Panc1 (cell line): ENCODE data around the gene TMSB10.

ENCODE experiments used
- CTCF ChIP-seq: fragments of 450-650 bp; IDR thresholded peaks from 2 replicates; pipeline ENCODE4 v1.5.1; 2017; ENCODE audit warnings: mild to moderate bottlenecking
- POLR2AphosphoS5 ChIP-seq: IDR thresholded peaks from 2 replicates; pipeline ENCODE4 v1.6.1; 2012; ENCODE audit warnings: mild to moderate bottlenecking, low read depth, low read length, moderate library complexity
- SIN3A ChIP-seq: IDR thresholded peaks from 2 replicates; pipeline ENCODE4 v1.6.1; 2012; ENCODE audit warnings: low read depth, mild to moderate bottlenecking, low read length, moderate library complexity, borderline replicate concordance; ENCODE audit not compliant: insufficient read depth
- TCF7L2 ChIP-seq: IDR thresholded peaks from 2 replicates; pipeline ENCODE4 v1.6.1; 2011; ENCODE audit warnings: mild to moderate bottlenecking, low read depth, low read length, inconsistent platforms
- TF ChIP-seq, protein P1 (sequence below), 2 experiments: IDR thresholded peaks; 2 replicates each; pipeline ENCODE4 v1.6.1; 2011 to 2012; ENCODE audit warnings: low read depth in 2 of 2, control low read depth in 1 of 2, low read length in 1 of 2, mild to moderate bottlenecking in 1 of 2, moderate library complexity in 1 of 2; ENCODE audit not compliant: insufficient read depth in 1 of 2

GRCh38 chr2:84919885-84920580 lies 14.6 kb downstream of the TMSB10 start:
- TF ChIP-seq, protein P1, sequence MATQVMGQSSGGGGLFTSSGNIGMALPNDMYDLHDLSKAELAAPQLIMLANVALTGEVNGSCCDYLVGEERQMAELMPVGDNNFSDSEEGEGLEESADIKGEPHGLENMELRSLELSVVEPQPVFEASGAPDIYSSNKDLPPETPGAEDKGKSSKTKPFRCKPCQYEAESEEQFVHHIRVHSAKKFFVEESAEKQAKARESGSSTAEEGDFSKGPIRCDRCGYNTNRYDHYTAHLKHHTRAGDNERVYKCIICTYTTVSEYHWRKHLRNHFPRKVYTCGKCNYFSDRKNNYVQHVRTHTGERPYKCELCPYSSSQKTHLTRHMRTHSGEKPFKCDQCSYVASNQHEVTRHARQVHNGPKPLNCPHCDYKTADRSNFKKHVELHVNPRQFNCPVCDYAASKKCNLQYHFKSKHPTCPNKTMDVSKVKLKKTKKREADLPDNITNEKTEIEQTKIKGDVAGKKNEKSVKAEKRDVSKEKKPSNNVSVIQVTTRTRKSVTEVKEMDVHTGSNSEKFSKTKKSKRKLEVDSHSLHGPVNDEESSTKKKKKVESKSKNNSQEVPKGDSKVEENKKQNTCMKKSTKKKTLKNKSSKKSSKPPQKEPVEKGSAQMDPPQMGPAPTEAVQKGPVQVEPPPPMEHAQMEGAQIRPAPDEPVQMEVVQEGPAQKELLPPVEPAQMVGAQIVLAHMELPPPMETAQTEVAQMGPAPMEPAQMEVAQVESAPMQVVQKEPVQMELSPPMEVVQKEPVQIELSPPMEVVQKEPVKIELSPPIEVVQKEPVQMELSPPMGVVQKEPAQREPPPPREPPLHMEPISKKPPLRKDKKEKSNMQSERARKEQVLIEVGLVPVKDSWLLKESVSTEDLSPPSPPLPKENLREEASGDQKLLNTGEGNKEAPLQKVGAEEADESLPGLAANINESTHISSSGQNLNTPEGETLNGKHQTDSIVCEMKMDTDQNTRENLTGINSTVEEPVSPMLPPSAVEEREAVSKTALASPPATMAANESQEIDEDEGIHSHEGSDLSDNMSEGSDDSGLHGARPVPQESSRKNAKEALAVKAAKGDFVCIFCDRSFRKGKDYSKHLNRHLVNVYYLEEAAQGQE (IDR thresholded peaks at IDR 0.05; ENCODE audit: insufficient read depth in 1 of 2, low read depth in 2 of 2, low read length in 1 of 2), result no peak
- no peak for TF ChIP-seq CTCF
- TF ChIP-seq TCF7L2, result no peak
- TF ChIP-seq SIN3A, result no peak
- no peak; the same call in 1 of the 2 replicates for TF ChIP-seq POLR2AphosphoS5
